GM18909 (cell line): Measurements from ENCODE around the gene FZD7.

Source experiments
- ATAC-seq: cut with Tn5 transposase; IDR thresholded peaks from one replicate; pipeline ENCODE4 v1.9.1; 2021; ENCODE audit warnings: mild to moderate bottlenecking; ENCODE audit not compliant: unreplicated experiment, poor library complexity

FZD7 gene

GRCh38 chr2:202033317-202034248 lies at the start of gene FZD7:
FZD7 (plus strand) TSS chr2:202033855; CDS start chr2:202034648, 793 bp downstream.
- peak; percentile 79 for ATAC-seq

DNA sequence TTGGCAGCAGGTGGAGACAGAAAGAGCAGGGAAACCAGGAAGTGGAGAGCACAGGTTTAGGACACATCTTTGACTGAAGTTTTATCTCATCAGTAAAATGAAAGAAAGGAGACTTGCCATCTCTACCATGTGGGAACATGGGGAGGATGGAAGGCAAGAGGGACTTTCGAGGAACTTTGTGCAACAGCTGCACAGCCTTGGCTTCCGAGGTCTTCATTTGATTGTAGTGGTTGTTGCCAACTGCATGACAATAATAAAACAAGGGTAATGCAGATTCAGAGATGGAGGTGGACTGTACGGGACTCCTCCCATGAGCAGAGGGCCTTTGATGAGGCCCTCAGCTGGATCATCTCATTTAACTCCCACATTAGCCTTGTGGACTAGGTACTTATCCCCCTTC lies 49.3 kb upstream of the FZD7 start:
- no peak for ATAC-seq

DNA sequence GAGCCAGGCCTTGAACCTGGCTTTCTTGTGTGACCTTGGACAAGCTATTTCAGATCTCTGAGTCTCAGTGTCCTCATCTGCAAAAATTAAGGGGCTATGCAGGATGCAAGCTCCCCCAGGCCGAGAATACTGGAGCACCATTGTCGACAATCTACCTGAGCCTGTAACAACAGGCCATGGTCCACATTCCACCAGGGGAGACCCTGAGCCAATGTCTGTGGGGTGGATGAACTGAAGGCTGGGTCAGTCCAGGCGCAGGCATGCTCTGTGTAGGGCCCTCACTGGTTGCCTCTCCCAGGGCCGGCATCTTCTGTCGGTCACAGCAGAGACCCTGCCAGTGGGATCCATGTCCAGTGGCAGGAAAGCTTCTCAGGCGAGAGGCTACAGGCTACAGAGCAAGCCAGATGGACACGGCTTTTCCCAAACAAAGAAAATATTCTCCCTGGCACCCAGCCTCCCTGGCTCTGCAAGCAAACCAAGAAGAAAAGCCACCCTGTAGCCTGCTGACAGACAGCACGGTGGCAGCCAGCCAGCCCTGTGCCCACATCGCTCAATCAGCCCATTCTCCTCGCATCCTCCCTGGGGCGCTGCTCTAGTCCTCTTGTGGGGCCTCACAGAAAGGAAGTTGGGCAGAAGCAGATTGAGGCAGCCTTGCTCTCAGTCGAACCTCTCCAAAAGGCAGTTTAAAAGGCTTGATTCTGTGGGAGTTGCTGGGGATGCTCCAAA lies 48.7 kb upstream of the FZD7 start:
- ATAC-seq, result no peak

- ATAC-seq, result no peak
Measured at GRCh38 chr2:201985728-201986462, 47.8 kb upstream of the FZD7 start.

GRCh38 chr2:201986463-201986735 lies 47.3 kb upstream of the FZD7 start:
- no peak for ATAC-seq

- no peak for ATAC-seq
Measured at GRCh38 chr2:201987426-201987825, 46.2 kb upstream of the FZD7 start.

GRCh38 chr2:201990069-201990468 lies 43.6 kb upstream of the FZD7 start:
- ATAC-seq, result no peak

GRCh38 chr2:201992960-201993359 lies 40.7 kb upstream of the FZD7 start:
- no peak for ATAC-seq

- no peak for ATAC-seq
Measured at GRCh38 chr2:201994973-201995638, 38.5 kb upstream of the FZD7 start.

GRCh38 chr2:201996006-201996405 lies 37.6 kb upstream of the FZD7 start:
- no peak for ATAC-seq

- no peak for ATAC-seq
Measured at GRCh38 chr2:201996679-201997314, 36.9 kb upstream of the FZD7 start.

DNA sequence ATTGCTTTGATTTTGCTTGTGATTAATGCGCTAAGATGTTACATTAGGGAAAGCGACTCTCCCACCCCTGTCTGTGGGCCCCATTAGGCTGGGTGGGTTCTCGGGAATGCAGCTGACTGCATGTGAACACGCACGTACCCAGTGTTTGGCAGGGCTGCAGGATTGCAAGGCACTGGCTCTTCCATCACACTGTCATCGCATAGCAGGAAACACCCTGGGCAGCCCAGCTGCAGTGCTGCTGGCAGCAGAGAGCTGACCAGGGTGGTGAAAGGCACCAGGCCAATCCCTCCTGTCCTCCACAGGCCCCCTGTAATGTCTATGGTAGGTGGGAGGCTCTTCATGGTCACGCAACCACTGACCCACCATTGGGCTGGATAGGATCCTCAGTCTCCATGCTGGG lies 34.4 kb upstream of the FZD7 start:
- no peak for ATAC-seq

DNA sequence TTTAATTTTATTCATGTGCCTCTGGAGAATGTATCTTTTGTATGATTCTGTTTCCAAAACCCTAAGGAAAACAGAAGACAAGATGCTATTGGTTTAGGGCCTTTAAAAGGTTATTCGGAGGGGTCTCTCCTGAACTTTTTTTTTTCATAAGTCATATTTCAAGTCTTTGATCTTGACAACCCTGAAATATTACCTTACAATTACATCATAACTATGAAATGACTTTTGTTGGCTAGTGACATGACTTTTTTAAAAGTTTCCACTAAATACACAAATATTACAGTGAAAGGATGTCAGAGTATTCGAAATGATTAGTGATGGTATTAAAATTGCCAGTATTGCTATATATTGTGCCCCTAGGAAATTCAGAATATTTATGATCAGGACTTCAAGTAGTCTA lies 31.8 kb upstream of the FZD7 start:
- ATAC-seq, result no peak

DNA sequence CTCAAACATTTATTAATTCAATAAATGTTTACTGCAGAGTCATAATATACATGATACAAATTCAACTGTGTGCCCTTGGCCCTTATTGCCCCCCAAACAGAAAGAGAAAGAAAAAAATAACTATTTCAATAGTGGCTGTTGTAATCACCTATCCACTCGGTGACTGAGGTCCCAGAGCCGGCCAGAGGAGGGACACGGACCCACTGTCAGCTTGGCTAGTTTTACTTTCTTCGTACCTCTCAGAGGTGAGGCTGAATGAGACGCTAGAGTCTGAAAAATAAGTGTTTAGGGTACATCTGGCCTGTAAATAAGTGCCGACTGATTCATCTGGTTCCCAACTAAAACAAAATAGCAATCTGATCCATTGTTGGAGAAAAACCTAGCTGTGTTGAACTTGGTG lies 31.3 kb upstream of the FZD7 start:
- no peak for ATAC-seq

GRCh38 chr2:202005272-202005887 lies 28.3 kb upstream of the FZD7 start:
- ATAC-seq, result peak; percentile 59

GRCh38 chr2:202006301-202006700 lies 27.4 kb upstream of the FZD7 start:
- no peak for ATAC-seq

DNA sequence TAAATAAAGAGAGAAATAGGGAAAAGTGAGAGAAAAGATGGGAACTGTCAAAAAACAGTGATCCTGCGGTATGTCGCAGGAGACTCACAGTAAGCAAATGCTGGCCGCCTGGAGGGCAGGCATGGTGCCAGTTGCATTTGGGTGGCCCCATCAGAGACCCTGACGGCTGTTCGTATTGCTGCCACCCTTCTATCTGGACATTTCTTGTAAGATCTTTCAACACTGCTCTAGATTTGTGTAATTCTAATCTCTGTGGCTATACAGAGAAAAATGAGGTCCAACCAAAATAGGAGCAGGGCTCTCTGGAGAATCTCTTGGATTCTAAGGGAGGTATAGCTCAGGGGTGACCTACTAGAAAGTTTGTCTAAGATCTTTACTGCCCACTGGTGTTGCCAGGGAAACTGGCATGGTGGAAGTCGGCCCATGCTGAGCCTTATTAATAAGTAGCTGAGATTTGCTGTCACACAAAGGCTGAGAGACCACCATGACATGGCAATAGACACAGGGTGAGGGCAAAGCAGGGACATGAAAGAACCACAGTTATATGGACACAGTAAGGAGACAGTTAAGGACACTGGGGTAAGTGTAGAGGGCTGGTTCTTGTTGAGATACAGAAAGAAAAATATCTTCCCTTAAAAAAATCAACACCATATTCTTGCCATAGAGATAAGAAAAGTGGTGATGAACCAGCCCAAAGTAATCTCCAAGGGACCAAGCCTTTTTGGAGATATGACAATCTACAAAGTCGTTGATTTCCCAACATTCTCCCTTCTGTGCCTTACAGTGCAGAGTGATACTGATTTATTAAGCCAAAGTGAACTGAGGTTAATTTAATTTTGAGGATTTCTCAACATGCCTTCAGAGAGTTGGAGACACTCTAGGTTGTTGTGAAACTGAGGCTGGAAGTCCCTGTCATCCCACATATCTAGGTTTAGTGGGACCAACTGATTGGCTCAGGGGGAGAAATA lies 26.4 kb upstream of the FZD7 start:
- ATAC-seq, result no peak

DNA sequence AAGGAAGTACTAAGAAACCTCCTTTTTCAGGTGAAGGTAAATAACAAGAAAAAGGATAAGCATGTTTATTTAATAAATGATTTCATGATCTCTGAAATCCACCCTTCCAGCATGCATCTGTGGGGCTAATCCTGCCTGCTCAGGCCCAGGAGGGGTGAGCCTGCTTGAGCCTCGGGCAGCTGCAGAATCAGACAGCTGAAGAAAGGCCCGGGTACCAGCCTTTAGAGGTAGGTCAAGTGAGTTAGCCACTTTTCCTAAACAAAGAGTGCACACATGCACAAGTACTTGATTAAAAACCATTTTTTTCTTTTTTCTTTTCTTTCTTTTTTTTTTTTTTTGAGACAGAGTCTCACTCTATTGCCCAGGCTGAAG lies 25.7 kb upstream of the FZD7 start:
- no peak for ATAC-seq
